HG03457 (cell line): Measurements from ENCODE around the gene ZNF296.
A peak's percentile ranks its signal among the peaks of the same experiment; 100 is the strongest.

Experiments used
- ATAC-seq: cut with Tn5 transposase; IDR thresholded peaks from one replicate; pipeline ENCODE4 v1.9.1; 2021; ENCODE audit warnings: moderate number of reproducible peaks; ENCODE audit not compliant: unreplicated experiment

The ZNF296 gene

DNA sequence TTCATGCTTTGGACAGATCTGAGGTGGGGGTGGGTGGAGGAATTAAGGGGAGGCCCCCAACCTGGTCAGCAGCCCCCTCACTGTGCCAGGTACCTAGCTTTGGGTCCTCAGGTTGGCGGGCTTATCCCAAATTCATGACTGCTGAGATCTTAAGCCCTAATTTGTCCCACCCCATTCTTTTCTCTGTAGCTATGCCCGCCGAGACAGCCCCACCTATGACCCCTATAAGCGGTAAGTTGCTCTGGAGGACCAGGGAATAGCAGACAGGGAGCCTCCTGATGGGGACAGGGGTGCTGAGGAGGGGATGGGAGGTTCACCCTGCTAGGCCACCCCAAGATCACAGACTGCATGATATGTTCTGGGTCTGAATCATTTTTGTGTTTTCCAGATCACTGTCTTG, 14.3 kb downstream of the ZNF296 start:
- ATAC-seq = no peak

GRCh38 chr19:45059258-45059965, 16.9 kb downstream of the ZNF296 start:
- ATAC-seq = no peak

DNA sequence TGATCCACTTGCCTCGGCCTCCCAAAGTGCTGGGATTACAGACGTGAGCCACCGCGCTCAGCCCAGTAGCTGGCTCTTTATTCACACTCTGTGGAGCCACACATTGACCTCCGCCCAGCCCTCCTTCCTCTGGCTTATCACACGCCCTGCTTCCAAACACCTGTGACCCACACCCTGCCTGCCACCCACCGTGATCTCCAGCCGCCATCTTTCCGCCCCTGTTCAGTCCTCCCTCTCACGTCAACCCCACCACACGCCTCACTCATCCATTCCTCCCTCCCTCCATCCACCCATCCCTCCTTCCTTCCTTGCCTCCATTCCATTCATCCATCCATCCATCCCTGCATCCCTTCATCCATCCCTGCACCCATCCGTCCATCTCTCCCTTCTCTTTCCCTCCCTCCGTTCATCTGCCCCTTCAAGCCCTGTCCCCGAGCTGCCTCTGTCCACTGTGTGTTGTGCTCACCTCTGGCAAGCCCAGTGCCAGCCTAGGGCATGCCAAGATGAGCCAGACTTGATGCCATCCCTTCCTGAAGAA, 17.6 kb downstream of the ZNF296 start:
- no peak for ATAC-seq

DNA sequence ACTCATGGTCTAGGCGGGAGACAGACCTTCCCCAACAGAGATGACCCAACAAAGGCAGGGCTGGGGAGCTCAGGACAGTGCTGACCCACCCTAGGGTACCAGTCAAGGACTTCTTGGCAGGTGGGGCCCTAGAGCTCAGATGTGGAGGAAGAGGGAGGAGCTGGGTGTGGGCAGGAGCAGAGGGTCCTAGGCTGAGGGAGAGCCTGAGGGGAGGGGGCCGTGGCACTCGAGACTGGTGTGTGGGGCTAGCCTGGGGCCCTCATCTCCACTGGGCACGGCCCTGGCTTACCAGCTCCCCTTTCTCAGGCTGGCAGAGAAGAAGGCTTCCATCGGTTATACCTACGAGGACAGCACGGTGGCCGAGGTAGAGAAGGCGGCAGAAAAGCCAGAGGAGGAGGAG, 18.8 kb downstream of the ZNF296 start:
- no peak for ATAC-seq

GRCh38 chr19:45056831-45057230, 19.4 kb downstream of the ZNF296 start:
- ATAC-seq = no peak

- ATAC-seq = no peak
Measured at GRCh38 chr19:45051929-45052579, 24.2 kb downstream of the ZNF296 start.

DNA sequence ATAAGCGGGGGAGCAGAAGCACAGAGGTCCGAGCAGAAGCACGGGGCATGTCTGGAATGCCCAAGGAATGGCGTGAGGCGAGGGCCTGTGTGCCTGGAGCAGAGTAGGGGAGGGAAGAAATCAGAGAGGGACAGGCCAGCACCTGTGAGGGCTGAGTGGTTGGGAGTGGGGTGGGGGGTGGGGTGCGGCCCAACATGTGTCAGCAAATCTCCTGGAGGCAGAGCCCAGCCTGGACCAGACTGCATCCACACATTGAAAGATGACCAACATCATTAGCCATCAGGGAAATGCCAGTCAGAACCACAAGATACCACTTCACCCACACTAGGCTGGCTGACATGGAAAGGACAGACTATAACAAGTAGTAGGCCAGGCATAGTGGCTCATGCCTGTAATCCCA, 26.2 kb downstream of the ZNF296 start:
- ATAC-seq = no peak

DNA sequence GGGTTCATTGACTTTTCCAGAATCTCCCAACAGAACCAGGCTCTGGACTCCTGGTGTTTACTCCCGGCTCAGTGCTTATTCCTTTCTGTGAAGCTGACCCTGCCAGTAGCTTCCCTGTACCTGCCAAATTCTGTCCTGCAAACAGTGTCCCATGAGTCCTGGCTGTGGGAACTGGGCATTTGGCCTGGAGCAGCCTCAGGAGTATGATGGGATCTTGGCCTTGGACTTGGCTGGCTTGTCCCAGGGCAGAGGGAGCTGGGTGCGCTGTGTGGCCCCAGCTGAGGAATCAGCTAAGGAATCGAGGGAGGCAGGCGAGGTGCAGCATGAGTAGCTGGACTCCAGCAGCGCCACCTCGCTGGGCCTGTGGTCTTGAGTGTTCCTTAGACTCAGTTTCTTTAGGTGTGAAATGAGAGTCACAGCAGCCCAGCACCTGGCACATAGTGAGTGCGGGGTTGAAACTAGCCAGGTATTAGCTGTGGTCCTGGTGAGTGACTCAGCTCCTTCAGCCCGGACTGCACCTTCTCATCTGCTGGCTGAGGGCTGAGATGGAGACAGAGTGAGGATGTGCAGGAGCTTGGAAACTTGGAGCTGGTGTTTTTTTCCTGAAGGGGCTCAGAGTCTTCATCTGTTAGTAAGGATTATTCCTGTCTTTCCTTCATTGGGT, 27.1 kb downstream of the ZNF296 start:
- no peak for ATAC-seq

DNA sequence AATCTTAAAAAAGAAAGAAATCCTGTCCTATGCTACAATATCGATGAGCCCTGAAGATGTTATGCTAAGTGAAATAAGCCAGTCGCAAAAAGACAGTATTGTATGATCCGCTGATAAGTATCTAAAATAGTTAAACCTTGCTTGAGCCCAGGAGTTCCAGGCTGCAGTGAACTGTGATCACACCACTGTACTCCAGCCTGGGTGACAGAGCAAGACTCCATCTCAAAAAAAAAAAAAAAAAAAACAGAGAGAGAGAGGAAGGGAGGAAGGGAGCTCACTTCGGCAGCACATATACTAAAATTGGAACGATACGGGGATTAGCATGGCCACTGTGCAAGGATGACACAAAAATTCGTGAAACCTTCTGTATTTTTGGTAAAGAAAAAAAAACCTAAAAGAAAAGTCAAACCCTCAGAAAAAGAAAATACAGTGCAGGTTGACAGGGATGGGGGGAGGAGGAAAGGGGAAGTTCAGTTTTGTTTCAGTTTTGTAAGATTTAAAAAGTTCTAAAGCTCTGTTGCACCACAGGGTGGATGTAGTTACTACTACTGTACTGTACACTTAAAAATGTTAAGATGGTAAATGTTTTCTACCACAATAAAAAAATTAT, 29.0 kb downstream of the ZNF296 start:
- no peak for ATAC-seq

- ATAC-seq = no peak
Measured at GRCh38 chr19:45046355-45046754, 29.9 kb downstream of the ZNF296 start.

DNA sequence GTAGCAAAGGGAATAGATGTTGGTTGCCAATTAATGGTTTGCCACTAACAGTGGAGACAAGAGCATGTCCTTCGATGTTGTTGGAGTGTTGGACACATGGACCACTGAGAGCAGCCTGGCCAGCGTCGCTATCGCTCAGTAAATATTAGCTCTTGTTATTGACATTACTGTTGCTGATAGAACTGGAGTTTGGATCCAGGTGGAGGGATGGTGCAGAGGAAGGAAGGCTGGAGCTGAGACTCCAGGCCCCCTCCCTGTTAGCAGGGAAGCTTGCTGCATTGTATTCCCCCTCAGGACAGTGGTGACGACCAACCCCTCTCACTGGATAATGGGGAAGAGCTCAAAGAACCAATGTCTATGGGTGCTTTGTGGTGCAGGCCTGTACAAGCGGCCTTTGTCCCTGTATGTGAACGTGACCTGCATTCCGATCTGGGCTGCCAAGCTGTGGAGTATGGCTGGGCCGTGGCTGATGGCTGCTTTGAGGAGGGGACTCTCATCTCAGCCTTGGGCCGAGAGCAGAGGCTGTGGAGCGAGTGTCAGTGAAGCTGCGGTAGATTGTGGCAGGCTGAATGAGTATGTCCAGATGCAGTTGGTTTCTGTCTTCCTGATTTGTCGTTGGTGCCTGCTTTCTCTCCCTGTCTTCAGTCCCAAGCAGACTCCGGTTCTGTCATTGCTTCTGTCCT, 30.5 kb downstream of the ZNF296 start:
- ATAC-seq = no peak

GRCh38 chr19:45041125-45041524, 35.2 kb downstream of the ZNF296 start:
- no peak for ATAC-seq

DNA sequence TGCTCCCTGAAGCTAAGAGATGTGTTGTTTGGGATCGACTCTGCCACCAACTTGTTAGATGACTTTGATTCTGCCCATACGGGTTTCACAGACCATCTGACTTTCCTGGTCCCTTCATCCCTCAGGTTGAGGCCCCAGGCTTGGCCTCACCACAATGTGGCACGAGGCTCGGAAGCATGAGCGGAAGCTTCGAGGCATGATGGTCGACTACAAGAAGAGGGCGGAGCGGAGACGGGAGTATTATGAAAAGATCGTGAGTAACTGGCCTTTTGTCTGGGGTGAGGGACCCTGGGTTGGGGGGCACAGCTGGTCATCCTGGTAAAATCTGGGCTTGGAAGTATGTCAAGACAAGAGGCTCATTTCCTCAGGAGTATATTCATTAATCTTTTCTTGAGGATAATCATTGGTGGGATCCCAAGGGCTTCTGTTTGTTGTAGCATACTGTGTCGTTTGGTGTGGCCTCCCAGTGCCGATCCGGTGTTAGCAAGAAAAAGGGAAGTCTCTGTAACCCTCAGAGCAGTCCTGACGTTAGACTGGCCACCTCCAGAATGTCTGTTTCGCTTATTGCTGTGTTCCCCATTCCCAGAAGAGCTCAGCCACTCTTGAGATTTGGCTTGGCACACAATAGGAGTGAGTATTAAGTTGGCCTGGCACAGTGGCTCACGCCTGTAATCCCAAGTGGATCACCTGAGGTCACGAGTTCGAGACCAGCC, 36.1 kb downstream of the ZNF296 start:
- no peak for ATAC-seq

DNA sequence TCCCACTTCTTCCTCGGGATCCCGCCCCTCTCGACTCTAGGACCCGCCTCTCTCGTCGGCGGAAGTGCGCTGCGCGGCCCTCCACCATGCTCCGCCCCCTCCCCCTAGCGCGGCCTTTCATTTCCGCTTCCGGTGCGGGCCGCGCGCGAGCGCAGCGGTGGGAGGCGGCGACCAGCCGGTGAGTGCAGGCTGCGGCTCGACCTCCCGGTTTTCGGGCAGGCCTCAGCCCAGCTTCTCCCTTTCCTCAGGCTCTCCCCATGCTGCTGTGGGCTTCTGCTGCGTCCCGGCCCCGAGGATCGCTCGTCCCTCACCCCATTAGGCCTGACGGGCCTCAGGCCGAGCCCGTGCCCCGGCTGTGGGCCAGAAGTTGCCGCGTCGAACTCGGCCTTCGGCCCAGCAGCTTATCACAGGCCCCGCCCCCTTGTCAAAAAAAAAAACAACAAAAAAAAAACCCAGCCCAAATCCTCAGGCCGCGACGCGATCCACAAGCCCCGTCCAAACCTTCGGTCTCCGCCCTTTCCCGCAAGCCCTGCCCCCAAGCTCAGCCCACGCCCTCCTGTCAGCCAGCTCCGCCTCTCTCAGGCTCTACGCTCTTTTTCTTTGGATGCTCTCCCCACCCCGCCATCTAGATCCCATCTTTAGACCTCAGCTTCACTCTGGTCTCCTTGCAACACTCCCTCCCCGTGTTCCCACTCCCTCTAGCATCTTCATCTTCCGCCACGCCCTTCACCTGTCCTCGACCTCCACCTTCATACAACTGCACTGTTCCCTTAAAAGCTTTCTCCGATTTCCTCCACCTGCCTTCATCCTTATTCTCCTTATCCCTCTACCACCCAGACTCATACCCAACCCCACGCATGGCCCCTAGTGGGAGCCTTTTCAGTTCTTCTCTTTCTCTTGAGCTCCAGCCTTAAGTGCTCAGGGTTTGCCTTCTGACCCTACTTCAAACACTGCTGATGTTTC, 37.1 kb downstream of the ZNF296 start, which contains the start of gene CLASRP:
Gene CLASRP (plus strand): TSS at position 115 of the 963 bp plus-strand sequence. CDS start 1,168 bp downstream, outside the sequence.
- peak; percentile 58 for ATAC-seq

DNA sequence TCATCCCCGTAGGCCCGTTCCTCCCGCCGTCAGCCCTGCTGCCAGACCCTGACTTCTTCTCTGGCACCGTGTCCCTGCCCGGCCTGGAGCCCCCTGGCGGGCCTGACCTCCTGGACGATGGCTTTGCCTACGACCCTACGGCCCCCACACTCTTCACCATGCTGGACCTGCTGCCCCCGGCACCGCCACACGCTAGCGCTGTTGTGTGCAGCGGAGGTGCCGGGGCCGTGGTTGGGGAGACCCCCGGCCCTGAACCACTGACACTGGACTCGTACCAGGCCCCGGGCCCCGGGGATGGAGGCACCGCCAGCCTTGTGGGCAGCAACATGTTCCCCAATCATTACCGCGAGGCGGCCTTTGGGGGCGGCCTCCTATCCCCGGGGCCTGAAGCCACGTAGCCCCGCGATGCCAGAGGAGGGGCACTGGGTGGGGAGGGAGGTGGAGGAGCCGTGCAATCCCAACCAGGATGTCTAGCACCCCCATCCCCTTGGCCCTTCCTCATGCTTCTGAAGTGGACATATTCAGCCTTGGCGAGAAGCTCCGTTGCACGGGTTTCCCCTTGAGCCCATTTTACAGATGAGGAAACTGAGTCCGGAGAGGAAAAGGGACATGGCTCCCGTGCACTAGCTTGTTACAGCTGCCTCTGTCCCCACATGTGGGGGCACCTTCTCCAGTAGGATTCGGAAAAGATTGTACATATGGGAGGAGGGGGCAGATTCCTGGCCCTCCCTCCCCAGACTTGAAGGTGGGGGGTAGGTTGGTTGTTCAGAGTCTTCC, 38.7 kb downstream of the ZNF296 start:
- ATAC-seq = no peak

DNA sequence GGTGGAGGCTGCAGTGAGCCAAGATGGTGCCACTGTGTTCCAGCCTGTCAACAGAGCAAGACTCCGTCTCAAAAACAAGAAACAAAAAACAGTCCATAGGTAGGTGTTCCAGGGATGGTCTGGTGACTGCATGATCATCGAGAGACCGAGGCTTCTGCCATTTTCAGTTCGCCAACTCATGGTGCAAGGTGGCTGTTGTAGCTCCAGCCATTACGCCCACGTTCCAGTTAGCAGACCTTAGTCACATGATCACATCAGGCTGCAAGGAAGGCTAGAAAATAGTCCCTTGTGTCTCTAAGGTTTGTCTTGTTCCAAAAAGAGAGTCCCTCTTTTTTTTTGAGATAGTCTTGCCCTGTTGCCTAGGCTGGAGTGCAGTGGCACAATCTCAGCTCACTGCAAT, 40.5 kb downstream of the ZNF296 start:
- no peak for ATAC-seq

DNA sequence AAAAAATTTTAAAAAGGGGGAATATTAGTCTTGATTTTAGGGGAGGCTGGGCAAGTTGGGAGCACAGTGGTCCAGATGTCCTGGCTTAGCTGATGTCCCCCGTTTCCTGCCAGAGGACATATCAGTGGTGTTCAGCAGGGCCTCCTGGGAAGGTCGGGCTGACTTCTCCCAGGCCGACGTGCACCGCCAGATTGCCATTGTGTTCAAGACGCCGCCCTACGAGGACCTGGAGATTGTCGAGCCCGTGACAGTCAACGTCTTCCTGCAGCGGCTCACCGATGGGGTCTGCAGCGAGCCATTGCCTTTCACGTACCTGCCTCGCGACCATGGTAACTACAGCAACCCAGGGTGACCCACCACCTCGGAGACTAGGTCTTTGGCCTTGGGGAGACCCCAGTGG, 43.9 kb downstream of the ZNF296 start:
- ATAC-seq = no peak

DNA sequence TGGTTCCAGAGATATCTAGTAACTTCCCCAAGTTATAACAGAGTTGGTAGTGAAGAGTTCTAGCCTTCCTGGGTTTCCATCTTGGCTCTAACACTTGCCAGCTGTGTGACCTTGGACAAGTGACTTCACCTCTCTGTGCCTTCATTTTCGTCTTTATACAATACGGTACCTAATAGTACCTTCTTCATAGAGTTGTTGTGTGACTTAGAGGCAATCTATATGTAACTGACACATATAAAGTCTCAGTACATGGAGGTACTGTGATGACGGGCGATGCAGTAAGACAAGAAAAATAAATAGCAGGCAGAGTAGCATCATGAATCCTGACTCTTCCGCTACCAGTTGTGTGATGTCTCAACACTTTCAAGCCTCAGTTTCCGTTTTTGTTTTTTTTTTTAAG, 45.5 kb downstream of the ZNF296 start:
- ATAC-seq = no peak
